ENCODE measurements around the gene TCERG1L.

- no peak for TF ChIP-seq POLR2AphosphoS5 (IDR thresholded peaks at IDR 0.05)
- TF ChIP-seq CTCF (IDR thresholded peaks at IDR 0.05 in 8 of 11, conservative IDR thresholded peaks at IDR 0.05 in 3 of 11): no peak
- no peak for TF ChIP-seq POLR2A (IDR thresholded peaks at IDR 0.05)
Observed at GRCh38 chr10:131165092-131165491, 146.4 kb downstream of the TCERG1L start.
